Naive B cell (primary cell): ENCODE measurements around the gene TPSD1. TPM values are rescaled to one million over a fixed set of nuclear protein-coding genes. Genes with fewer than 3 reads are reported as not detected.
A peak's percentile ranks its signal among the peaks of the same experiment; 100 is the strongest.
"Not testable (repeated sequence)": the region's sequence is repeated elsewhere in the genome, so short reads cannot be mapped to it uniquely, and the experiment has no call there.

ENCODE experiments used
- ATAC-seq, 2 donors: fragments of 150-1000 bp; cut with Tn5 transposase; 2 replicates each; pipeline ENCODE4 v1.10.0; 2021; ENCODE audit warnings: low read depth in 2 of 2, mild to moderate bottlenecking in 2 of 2, moderate library complexity in 2 of 2
- DNase-seq: peaks from one replicate; pipeline ENCODE4 v3.0.0; 2022
- H3K27ac Mint-ChIP-seq, 6 donors: one replicate each; pipeline ENCODE4 v1.8.0; 2020 to 2022; ENCODE audit warnings: mild to moderate bottlenecking in 6 of 6, mixed read lengths in 6 of 6, moderate library complexity in 5 of 6, inconsistent platforms in 2 of 6
- H3K27me3 Mint-ChIP-seq, 3 donors: one replicate each; pipeline ENCODE4 v1.8.0; 2021 to 2022; ENCODE audit warnings: mixed read lengths in 3 of 3, mild to moderate bottlenecking in 1 of 3
- H3K36me3 Mint-ChIP-seq, 2 donors: one replicate each; pipeline ENCODE4 v1.8.0; 2020 to 2022; ENCODE audit warnings: mixed read lengths in 2 of 2, inconsistent platforms in 1 of 2, mild to moderate bottlenecking in 1 of 2
- H3K4me1 Mint-ChIP-seq, 3 donors: one replicate each; pipeline ENCODE4 v1.8.0; 2020 to 2022; ENCODE audit warnings: mixed read lengths in 3 of 3, inconsistent platforms in 1 of 3, mild to moderate bottlenecking in 1 of 3, moderate library complexity in 1 of 3
- H3K4me3 Mint-ChIP-seq, 8 donors: one replicate each; pipeline ENCODE4 v1.8.0; 2020 to 2022; ENCODE audit warnings: mild to moderate bottlenecking in 8 of 8, mixed read lengths in 8 of 8, moderate library complexity in 8 of 8, inconsistent platforms in 2 of 8
- H3K9me3 Mint-ChIP-seq, 7 donors: one replicate each; pipeline ENCODE4 v1.8.0; 2020 to 2022; ENCODE audit warnings: mixed read lengths in 7 of 7, mild to moderate bottlenecking in 5 of 7, inconsistent platforms in 2 of 7, moderate library complexity in 1 of 7
- polyA plus RNA-seq, 6 donors: library from polyadenylated mRNA; unstranded; fragments of 300-500 nt; fragmentation: Illumina TruSeq; gene quantifications; one replicate each; pipeline ENCODE4 v1.2.3, GENCODE V29; 2021; ENCODE audit warnings: low read depth in 6 of 6

TPSD1 gene
- polyA plus RNA-seq, 6 donors from 2014 or later = not detected

DNA sequence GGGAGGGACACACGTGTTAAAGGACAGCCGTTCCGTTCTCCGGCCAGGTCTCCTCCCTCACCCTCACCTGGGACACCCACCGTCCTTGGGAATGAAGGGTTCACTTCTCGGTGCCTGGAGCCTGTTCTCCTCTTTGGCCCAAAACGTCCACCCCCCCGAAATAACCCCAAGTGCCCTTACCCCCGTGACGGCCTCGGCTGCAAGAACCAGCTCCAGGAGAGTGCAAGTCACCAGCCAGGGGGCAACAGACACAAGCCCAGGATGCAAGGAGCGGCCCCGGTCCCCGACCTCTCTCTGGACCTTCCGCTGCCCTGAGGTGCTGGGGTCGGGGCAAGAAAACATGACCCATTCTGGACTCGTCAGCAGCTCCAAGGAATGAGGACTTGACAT lies 33.6 kb downstream of the TPSD1 start:
- H3K4me1 Mint-ChIP-seq = peaks cover 0 to 17% (median 9%) of the 10 kb centered on the region in 3 donors
- peaks cover 20 to 83% (median 63%) of the 10 kb centered on the region in 3 donors for H3K27me3 Mint-ChIP-seq
- H3K27ac Mint-ChIP-seq = no peak overlapping the region

GRCh38 chr16:1290063-1290501 lies 34.2 kb downstream of the TPSD1 start:
- no peak overlapping the region for H3K27ac Mint-ChIP-seq
- DNase-seq = no peak
- H3K9me3 Mint-ChIP-seq = no peaks in the 10 kb centered on the region
- peak overlapping the region in 1 of 8 donors; percentile 15 for H3K4me3 Mint-ChIP-seq
- peaks cover 0 to 18% (median 9%) of the 10 kb centered on the region in 3 donors for H3K4me1 Mint-ChIP-seq
- peaks cover 20 to 84% (median 64%) of the 10 kb centered on the region in 3 donors for H3K27me3 Mint-ChIP-seq
- no peak for ATAC-seq
- H3K36me3 Mint-ChIP-seq = no peaks in the 10 kb centered on the region

More for the DNA sequence above, 33.6 kb downstream of the TPSD1 start:
- H3K4me3 Mint-ChIP-seq = peak overlapping the region in 3 of 8 donors; percentile 21 to 56 (median 31)
- H3K36me3 Mint-ChIP-seq = no peaks in the 10 kb centered on the region
- DNase-seq (no peak), ATAC-seq (peak in 1 of 2 donors; percentile 27)
- no peaks in the 10 kb centered on the region for H3K9me3 Mint-ChIP-seq

DNA sequence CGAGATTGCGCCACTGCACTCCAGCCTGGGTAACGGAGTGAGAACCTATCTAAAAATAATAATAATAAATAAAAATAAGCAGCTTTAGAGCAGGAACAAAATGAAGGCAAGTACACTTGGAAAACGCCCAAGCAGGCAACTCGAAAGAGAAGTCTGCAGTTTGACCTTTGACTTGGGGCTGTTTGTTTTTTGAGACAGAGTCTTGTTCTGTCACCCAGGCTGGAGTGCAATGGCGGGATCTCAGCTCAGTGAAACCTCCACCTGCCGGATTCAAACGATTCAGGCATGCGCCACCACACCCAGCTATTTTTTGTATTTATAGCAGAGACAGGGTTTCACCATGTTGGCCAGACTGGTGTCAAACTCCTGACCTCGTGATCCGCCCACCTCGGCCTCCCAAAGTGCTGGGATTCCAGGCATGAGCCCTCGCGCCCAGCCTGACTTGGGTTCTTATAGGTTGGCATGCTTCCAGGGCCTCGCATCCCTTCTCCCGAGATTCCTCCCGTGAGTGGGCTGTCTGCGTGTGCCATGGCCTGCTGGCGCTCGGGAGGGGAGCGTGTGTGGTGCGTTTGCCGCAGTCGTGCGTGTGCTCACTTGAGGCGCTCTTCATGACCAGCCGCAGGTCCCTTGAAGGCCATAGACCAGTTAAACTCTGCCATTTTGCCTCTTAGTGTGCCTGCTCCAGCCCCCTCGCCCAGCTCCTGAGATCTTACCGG lies 35.1 kb downstream of the TPSD1 start:
- H3K9me3 Mint-ChIP-seq = no peaks in the 10 kb centered on the region
- H3K4me1 Mint-ChIP-seq = peaks cover 0 to 26% (median 9%) of the 10 kb centered on the region in 3 donors
- no peak for DNase-seq
- no peaks in the 10 kb centered on the region for H3K36me3 Mint-ChIP-seq
- H3K4me3 Mint-ChIP-seq = no peak overlapping the region
- peaks cover 25 to 82% (median 55%) of the 10 kb centered on the region in 3 donors for H3K27me3 Mint-ChIP-seq
- H3K27ac Mint-ChIP-seq = no peak overlapping the region
- ATAC-seq = no peak

GRCh38 chr16:1291576-1291974 lies 35.7 kb downstream of the TPSD1 start:
- H3K4me3 Mint-ChIP-seq = no peak overlapping the region
- peaks cover 25 to 77% (median 51%) of the 10 kb centered on the region in 3 donors for H3K27me3 Mint-ChIP-seq
- H3K9me3 Mint-ChIP-seq = no peaks in the 10 kb centered on the region
- H3K4me1 Mint-ChIP-seq = peaks cover under 1 to 30% (median 9%) of the 10 kb centered on the region in 3 donors
- no peak for ATAC-seq
- no peak overlapping the region for H3K27ac Mint-ChIP-seq
- DNase-seq = no peak
- no peaks in the 10 kb centered on the region for H3K36me3 Mint-ChIP-seq

- not testable (repeated sequence) for ATAC-seq, H3K4me3 Mint-ChIP-seq, H3K27ac Mint-ChIP-seq, H3K9me3 Mint-ChIP-seq, DNase-seq, H3K36me3 Mint-ChIP-seq
- peaks cover 7 to 37% (median 14%) of the 10 kb centered on the region in 3 donors for H3K4me1 Mint-ChIP-seq
- peaks cover 30 to 82% (median 57%) of the 10 kb centered on the region in 3 donors for H3K27me3 Mint-ChIP-seq
Observed at GRCh38 chr16:1292208-1292607, 36.3 kb downstream of the TPSD1 start.

GRCh38 chr16:1292808-1293207 lies 36.9 kb downstream of the TPSD1 start:
- not testable (repeated sequence) for H3K36me3 Mint-ChIP-seq, H3K9me3 Mint-ChIP-seq, H3K4me3 Mint-ChIP-seq, ATAC-seq, H3K27ac Mint-ChIP-seq, DNase-seq
- peaks cover 7 to 37% (median 14%) of the 10 kb centered on the region in 3 donors for H3K4me1 Mint-ChIP-seq
- H3K27me3 Mint-ChIP-seq = peaks cover 31 to 78% (median 53%) of the 10 kb centered on the region in 3 donors

GRCh38 chr16:1293921-1294656 lies 38.2 kb downstream of the TPSD1 start:
- no peaks in the 10 kb centered on the region for H3K36me3 Mint-ChIP-seq
- peak in 1 of 2 donors; percentile 9 for ATAC-seq
- peaks cover 7 to 34% (median 13%) of the 10 kb centered on the region in 3 donors for H3K4me1 Mint-ChIP-seq
- peaks cover 29 to 75% (median 44%) of the 10 kb centered on the region in 3 donors for H3K27me3 Mint-ChIP-seq
- no peak overlapping the region for H3K4me3 Mint-ChIP-seq
- peak overlapping the region in 1 of 6 donors; percentile 61 for H3K27ac Mint-ChIP-seq
- DNase-seq = no peak
- H3K9me3 Mint-ChIP-seq = no peaks in the 10 kb centered on the region

DNA sequence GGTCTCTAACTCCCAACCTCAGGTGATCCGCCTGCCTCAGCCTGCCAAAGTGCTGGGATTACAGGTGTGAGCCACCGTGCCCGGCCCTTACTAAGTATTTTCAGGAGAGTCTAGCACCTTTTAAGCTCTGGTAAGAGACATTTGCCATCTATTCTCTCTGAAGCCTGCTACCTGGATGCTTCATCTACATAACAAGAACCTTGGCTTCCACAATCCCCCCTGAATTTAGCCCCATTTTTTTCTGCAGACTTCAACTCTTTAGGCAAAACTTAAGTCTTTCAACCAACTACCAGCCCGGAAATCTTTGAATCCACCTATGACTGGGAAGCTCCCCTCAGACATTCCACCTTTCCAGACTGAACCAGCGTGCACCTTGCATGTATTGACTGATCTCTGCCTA lies 39.6 kb downstream of the TPSD1 start:
- peaks cover 5 to 26% (median 7%) of the 10 kb centered on the region in 3 donors for H3K4me1 Mint-ChIP-seq
- H3K27ac Mint-ChIP-seq = peak overlapping the region in 1 of 6 donors; percentile 77
- no peak for DNase-seq
- H3K9me3 Mint-ChIP-seq = no peaks in the 10 kb centered on the region
- H3K4me3 Mint-ChIP-seq = peak overlapping the region in 2 of 8 donors; percentile 53 to 81
- H3K36me3 Mint-ChIP-seq = no peaks in the 10 kb centered on the region
- H3K27me3 Mint-ChIP-seq = peaks cover 21 to 62% (median 36%) of the 10 kb centered on the region in 3 donors
- no peak for ATAC-seq

DNA sequence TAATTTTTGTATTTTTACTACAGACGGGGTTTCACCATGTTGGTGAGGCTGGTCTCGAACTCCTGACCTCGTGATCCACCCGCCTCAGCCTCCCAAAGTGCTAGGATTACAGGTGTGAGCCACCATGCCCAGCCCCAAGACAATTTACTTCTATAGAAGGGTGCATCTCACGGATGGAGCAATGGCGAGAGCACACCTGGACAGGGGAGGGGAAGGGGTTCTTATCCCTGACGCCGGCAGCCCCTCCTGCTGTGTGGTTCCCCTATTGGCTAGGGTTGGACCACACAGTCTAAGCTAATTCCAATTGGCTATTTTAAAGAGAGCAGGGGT lies 40.8 kb downstream of the TPSD1 start:
- not testable (repeated sequence) for ATAC-seq, H3K9me3 Mint-ChIP-seq, H3K36me3 Mint-ChIP-seq, DNase-seq
- peak overlapping the region in 1 of 8 donors; percentile 59 for H3K4me3 Mint-ChIP-seq
- peak overlapping the region in 2 of 6 donors; percentile 36 to 42 for H3K27ac Mint-ChIP-seq
- peaks cover 17 to 53% (median 31%) of the 10 kb centered on the region in 3 donors for H3K27me3 Mint-ChIP-seq
- peaks cover 9 to 32% (median 11%) of the 10 kb centered on the region in 3 donors for H3K4me1 Mint-ChIP-seq

DNA sequence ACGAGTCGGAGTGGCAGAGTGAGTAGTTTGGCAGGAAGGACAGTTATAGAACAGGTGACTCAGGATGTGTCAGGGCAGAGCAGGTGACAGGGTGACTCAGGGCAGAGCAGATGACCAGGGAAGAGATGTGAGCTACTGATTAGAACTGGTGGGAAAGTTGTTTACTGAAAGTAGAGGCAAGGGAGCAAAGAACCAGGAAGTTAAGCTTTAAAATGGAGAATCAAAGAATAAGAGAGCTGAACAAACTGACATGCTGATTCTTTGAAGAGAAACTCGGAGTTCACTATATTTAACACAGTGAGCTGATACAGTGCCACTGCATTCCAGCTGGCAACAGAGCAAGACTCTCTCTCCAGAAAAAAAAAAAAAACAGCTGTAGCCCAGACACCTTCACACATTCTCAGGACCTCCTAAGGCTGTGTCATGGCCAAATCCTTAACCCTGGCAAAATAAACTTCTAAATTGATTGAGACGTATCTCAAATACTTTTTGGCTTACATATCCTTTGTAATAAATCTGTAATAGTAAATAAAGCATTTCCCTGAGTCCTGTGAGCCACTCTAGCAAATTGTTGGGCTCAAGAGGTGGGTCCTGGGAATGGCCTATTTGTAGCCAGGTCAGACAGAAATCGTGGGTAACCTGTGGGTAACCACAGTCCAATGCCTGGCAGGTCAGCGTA lies 41.3 kb downstream of the TPSD1 start:
- Mint-ChIP-seq H3K27ac (peak overlapping the region in 3 of 6 donors; percentile 8 to 41 (median 36)), H3K27me3 (peaks cover 14 to 48% (median 26%) of the 10 kb centered on the region in 3 donors), H3K9me3 (no peaks in the 10 kb centered on the region), H3K36me3 (no peaks in the 10 kb centered on the region), H3K4me3 (peak overlapping the region in 2 of 8 donors; percentile 4 to 6), H3K4me1 (peaks cover 12 to 35% (median 15%) of the 10 kb centered on the region in 3 donors)
- peak in 1 of 2 donors; percentile 14 for ATAC-seq
- no peak for DNase-seq

- peaks cover 11 to 37% (median 20%) of the 10 kb centered on the region in 3 donors for H3K27me3 Mint-ChIP-seq
- no peaks in the 10 kb centered on the region for H3K9me3 Mint-ChIP-seq
- DNase-seq (no peak), ATAC-seq (no peak)
- H3K4me3 Mint-ChIP-seq = peak overlapping the region in 1 of 8 donors; percentile 47
- peaks cover 12 to 33% (median 15%) of the 10 kb centered on the region in 3 donors for H3K4me1 Mint-ChIP-seq
- no peak overlapping the region for H3K27ac Mint-ChIP-seq
- H3K36me3 Mint-ChIP-seq = no peaks in the 10 kb centered on the region
Observed at GRCh38 chr16:1298406-1298805, 42.5 kb downstream of the TPSD1 start.

DNA sequence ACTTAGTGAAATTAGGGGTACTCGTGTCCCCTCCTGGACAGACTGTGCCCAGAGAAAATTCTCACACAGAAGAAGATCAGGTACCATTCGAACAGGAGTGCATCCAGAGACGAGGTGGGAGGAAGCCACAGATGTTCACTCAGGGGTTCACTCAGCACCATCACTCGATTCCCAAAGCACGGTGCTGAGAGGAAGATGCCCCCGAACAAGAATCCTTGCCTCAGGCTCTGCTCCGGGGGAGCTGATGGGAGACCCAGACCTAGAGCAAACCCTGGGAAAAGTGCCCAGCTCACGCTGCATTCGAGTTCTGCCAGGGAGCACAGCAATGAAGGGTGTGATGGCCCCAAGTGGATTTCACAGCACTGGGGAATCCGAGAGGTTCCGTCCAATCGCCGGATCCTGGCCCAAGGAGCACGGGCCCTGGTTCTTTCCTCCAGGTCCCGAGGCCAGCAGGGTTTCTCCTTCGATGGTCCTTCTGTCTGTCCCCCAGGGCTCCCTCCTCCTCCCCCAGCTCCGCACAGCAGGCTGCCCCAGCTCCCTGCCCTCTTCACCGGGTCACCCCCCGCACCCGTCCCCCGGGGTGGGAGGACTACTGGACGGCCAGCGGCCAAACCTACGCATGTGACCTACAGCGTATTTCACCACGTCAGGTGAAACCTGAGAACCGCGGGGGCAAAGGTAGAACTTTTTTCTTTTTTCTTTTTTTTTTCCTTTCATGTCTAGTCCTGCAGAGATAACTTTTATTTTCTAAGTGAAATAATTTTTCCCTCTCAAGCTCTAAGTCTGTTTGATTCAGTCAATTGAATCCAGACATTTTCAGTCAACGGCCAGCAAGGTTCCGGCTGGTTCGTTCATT lies 43.4 kb downstream of the TPSD1 start:
- Mint-ChIP-seq H3K36me3 (no peaks in the 10 kb centered on the region), H3K4me1 (peaks cover 19 to 38% (median 22%) of the 10 kb centered on the region in 3 donors), H3K4me3 (peak overlapping the region in 1 of 8 donors; percentile 47), H3K27me3 (peaks cover 11 to 28% (median 12%) of the 10 kb centered on the region in 3 donors), H3K27ac (peak overlapping the region in 1 of 6 donors; percentile 47), H3K9me3 (no peaks in the 10 kb centered on the region)
- DNase-seq (no peak), ATAC-seq (no peak)
